Hepatocyte (in vitro differentiated cells): ENCODE results near the gene TNFRSF17.

Experiments used
- EZH2 ChIP-seq: fragments of 200-600 bp; sonication (generic); IDR thresholded peaks from 2 replicates; pipeline ENCODE4 v1.6.1; 2016; ENCODE audit warnings: antibody characterized with exemption, mild to moderate bottlenecking, borderline replicate concordance
- EZH2phosphoT487 ChIP-seq: fragments of 200-600 bp; sonication (generic); IDR thresholded peaks from one replicate; pipeline ENCODE4 v1.6.1; 2018; ENCODE audit warnings: antibody characterized with exemption, mild to moderate bottlenecking, low read depth, moderate library complexity; ENCODE audit not compliant: unreplicated experiment, severe bottlenecking
- TF ChIP-seq, protein P1 (sequence below): fragments of 200-600 bp; sonication (generic); IDR thresholded peaks from 2 replicates; pipeline ENCODE4 v1.5.1; 2016; ENCODE audit warnings: antibody characterized with exemption, mild to moderate bottlenecking; ENCODE audit not compliant: poor library complexity

DNA sequence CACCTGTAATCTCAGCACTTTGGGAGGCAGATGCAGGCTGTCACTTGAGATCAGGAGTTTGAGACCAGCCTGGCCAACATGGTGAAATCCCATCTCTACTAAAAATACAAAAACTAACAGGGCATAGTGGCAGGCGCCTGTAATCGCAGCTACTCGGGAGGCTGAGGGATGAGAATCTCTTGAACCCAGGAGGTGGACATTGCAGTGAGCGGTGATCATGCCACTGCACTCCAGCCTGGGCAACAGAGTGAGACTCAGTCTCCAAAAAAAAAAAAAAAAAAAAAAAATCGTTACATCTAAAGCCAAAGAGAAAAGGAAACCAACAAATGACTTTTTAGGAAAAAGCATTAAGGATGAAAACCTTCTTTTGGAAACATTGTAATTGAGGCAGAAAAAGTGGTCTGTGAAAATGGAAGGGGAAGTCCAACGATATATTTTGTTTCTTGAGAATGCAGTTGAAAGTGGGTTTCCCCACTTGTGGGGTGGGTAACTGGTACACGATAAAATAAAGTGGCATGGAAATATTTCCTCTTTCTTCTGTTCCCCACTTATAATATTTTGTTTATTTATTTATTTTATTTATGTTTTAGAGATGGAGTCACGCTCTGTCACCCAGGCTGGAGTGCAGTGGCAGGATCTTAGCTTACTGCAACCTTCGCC is 14.1 kb downstream of the TNFRSF17 start:
- TF ChIP-seq, protein P1, sequence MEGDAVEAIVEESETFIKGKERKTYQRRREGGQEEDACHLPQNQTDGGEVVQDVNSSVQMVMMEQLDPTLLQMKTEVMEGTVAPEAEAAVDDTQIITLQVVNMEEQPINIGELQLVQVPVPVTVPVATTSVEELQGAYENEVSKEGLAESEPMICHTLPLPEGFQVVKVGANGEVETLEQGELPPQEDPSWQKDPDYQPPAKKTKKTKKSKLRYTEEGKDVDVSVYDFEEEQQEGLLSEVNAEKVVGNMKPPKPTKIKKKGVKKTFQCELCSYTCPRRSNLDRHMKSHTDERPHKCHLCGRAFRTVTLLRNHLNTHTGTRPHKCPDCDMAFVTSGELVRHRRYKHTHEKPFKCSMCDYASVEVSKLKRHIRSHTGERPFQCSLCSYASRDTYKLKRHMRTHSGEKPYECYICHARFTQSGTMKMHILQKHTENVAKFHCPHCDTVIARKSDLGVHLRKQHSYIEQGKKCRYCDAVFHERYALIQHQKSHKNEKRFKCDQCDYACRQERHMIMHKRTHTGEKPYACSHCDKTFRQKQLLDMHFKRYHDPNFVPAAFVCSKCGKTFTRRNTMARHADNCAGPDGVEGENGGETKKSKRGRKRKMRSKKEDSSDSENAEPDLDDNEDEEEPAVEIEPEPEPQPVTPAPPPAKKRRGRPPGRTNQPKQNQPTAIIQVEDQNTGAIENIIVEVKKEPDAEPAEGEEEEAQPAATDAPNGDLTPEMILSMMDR: no peak
- no peak for TF ChIP-seq EZH2
- no peak for TF ChIP-seq EZH2phosphoT487
